ENCODE data around the gene BMP7. TPM values are rescaled to one million over a fixed set of nuclear protein-coding genes. Genes with fewer than 3 reads are reported as not detected.
A peak's percentile ranks its signal among the peaks of the same experiment; 100 is the strongest.

The BMP7 gene
- polyA plus RNA-seq, 2 donors = 17.6 to 28.7 TPM

DNA sequence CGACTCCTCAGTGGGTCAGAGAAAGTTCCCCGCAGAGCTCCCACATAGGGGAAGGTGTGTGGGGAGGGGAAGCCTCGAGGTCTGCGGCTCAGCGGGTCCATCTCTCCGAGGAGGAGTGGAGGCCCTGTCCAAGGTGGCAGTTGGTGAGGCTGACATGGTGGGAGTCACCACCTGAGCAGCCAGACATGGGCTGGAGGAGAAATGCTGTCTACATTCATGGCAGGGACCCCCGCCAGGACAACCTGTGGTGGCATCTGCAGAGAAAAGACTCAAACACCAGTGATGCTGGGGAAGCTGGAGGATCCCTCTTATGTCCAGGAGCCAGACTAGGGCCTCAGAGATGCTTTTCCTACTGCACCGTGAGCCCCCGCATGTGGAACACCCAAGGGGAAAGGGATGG lies 49.8 kb downstream of the BMP7 start:
- WGBS, 2 donors = 62 to 70% methylated on average over 9 of the region's 9 CpGs
- peaks cover 3 to 7% of the 10 kb centered on the region in 2 donors for H3K4me1 ChIP-seq (ENCODE audit: control insufficient read depth in 2 of 2, insufficient read depth in 2 of 2, low read length in 1 of 2)
- H3K9me3 ChIP-seq (ENCODE audit: control insufficient read depth in 2 of 2, insufficient read depth in 1 of 2, low read depth in 1 of 2, low read length in 1 of 2) = peaks cover 0 to 2% of the 10 kb centered on the region in 2 donors
- no peak overlapping the region for H3K27ac ChIP-seq (ENCODE audit: low read depth in 2 of 2, low read length in 1 of 2)
- H3K36me3 ChIP-seq (ENCODE audit: control insufficient read depth in 2 of 2, insufficient read depth in 2 of 2, low read length in 1 of 2) = peaks cover 0 to 4% of the 10 kb centered on the region in 2 donors
- no peak overlapping the region for H3K4me3 ChIP-seq (ENCODE audit: low read depth in 1 of 2, low read length in 2 of 2)
- H3K27me3 ChIP-seq (ENCODE audit: control insufficient read depth in 1 of 2, insufficient read depth in 2 of 2, low read length in 2 of 2) = no peaks in the 10 kb centered on the region

DNA sequence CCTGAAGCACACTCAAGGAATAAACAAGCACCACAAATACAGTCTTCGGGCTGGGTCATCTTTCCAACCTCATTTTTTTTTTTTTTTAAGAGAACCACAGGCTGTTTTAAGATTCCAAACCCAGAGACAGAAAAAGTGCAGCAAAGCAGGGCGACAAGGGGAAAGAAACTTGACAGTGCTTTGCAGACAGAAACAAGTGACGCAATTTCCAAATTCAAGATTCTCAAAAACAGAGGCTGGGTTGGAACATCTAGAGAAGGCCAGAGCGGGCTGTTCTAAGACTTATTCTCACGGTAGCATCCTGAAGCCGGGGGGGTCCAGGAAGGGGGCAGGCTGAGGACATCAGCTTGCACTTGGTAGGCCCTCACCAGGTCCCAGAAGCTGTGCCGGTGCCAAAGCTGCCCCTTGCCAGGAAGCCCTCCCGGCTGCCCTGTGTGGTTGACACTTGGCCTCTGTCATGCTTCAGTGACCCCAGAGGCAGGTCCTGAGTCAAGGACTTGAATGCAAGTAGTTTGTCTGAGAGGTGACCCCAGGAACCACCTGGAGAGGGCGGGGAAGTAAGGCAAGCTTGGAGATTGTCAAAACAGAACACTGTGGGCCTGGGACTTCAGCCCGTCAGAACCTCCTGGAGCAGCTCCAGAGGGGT lies 50.5 kb downstream of the BMP7 start:
- Histone ChIP-seq H3K27ac (ENCODE audit: low read depth in 2 of 2, low read length in 1 of 2) (no peak overlapping the region), H3K27me3 (ENCODE audit: control insufficient read depth in 1 of 2, insufficient read depth in 2 of 2, low read length in 2 of 2) (no peaks in the 10 kb centered on the region), H3K36me3 (ENCODE audit: control insufficient read depth in 2 of 2, insufficient read depth in 2 of 2, low read length in 1 of 2) (peaks cover 0 to 4% of the 10 kb centered on the region in 2 donors), H3K9me3 (ENCODE audit: control insufficient read depth in 2 of 2, insufficient read depth in 1 of 2, low read depth in 1 of 2, low read length in 1 of 2) (peaks cover 0 to 2% of the 10 kb centered on the region in 2 donors), H3K4me3 (ENCODE audit: low read depth in 1 of 2, low read length in 2 of 2) (no peak overlapping the region), H3K4me1 (ENCODE audit: control insufficient read depth in 2 of 2, insufficient read depth in 2 of 2, low read length in 1 of 2) (peaks cover 3 to 7% of the 10 kb centered on the region in 2 donors)
- WGBS, 2 donors = 80 to 82% methylated on average over 10 of the region's 10 CpGs

DNA sequence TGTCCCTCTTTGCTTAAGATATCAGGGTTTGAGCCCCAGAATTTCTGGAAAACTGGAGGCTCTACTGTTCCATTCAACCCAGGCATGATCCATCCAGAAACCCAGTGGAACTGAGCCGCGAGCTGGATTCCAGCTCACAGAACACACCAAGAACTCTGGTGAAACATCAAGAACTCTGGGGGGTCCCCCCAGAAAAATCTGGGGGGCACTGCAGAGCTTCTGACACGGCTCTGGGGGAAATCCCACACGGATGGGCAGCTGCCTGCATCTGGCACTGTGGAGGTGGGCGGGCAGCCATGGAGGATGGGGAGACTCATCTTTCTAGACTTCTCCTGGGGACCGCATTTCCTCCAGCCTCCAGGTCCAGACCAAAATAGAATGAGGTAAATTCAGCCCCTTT lies 51.0 kb downstream of the BMP7 start:
- H3K36me3 ChIP-seq (ENCODE audit: control insufficient read depth in 2 of 2, insufficient read depth in 2 of 2, low read length in 1 of 2) = peaks cover 0 to 4% of the 10 kb centered on the region in 2 donors
- H3K27me3 ChIP-seq (ENCODE audit: control insufficient read depth in 1 of 2, insufficient read depth in 2 of 2, low read length in 2 of 2) = no peaks in the 10 kb centered on the region
- 81 to 83% methylated on average over 6 of the region's 6 CpGs for WGBS, 2 donors
- H3K27ac ChIP-seq (ENCODE audit: low read depth in 2 of 2, low read length in 1 of 2) = no peak overlapping the region
- H3K4me1 ChIP-seq (ENCODE audit: control insufficient read depth in 2 of 2, insufficient read depth in 2 of 2, low read length in 1 of 2) = peaks cover 3 to 7% of the 10 kb centered on the region in 2 donors
- no peak overlapping the region for H3K4me3 ChIP-seq (ENCODE audit: low read depth in 1 of 2, low read length in 2 of 2)
- H3K9me3 ChIP-seq (ENCODE audit: control insufficient read depth in 2 of 2, insufficient read depth in 1 of 2, low read depth in 1 of 2, low read length in 1 of 2) = peaks cover 0 to 2% of the 10 kb centered on the region in 2 donors

DNA sequence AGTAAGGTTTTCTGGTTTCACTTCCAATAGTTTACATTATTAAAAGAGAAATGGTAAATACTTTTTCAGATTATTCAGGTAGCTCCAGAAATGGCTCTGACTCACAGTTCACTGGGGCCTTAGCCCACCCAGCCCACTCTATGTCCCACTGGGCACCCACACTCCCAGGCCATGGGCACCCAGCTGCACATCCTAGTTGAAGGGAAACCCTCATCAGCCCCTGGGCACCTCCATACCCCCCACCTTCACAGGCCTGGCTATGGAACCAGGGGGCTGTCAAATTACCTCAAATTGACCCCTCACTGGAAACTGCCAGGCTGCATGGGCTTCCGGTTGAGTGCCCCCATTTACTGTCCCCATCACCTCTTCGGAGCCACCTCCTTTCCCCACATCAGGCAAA lies 51.5 kb downstream of the BMP7 start:
- Histone ChIP-seq H3K4me1 (ENCODE audit: control insufficient read depth in 2 of 2, insufficient read depth in 2 of 2, low read length in 1 of 2) (peaks cover 3 to 7% of the 10 kb centered on the region in 2 donors), H3K9me3 (ENCODE audit: control insufficient read depth in 2 of 2, insufficient read depth in 1 of 2, low read depth in 1 of 2, low read length in 1 of 2) (peaks cover 0 to 2% of the 10 kb centered on the region in 2 donors), H3K36me3 (ENCODE audit: control insufficient read depth in 2 of 2, insufficient read depth in 2 of 2, low read length in 1 of 2) (peaks cover 0 to 4% of the 10 kb centered on the region in 2 donors), H3K4me3 (ENCODE audit: low read depth in 1 of 2, low read length in 2 of 2) (no peak overlapping the region), H3K27ac (ENCODE audit: low read depth in 2 of 2, low read length in 1 of 2) (no peak overlapping the region), H3K27me3 (ENCODE audit: control insufficient read depth in 1 of 2, insufficient read depth in 2 of 2, low read length in 2 of 2) (no peaks in the 10 kb centered on the region)
- 96 to 98% methylated on average over 2 of the region's 2 CpGs for WGBS, 2 donors

DNA sequence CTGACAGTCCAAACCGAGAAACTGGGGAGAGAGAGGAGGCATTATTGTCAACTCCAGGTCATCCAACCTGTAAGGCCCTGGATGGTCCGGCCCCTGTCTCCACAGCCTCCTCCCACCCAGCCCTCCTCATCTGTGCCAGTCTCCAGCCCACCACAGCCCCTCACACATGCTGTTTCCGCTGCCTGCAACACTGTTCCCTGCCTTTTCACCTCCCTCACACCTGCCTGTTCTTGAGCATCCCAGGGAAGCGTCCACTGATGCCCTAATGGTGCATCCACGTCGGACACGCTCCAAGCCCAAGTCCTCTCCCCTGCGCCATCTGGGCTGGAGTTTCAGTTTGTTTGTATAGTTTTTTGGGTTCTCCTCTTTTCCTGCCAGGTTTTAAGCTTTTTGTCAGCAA lies 52.0 kb downstream of the BMP7 start:
- H3K27ac ChIP-seq (ENCODE audit: low read depth in 2 of 2, low read length in 1 of 2) = no peak overlapping the region
- no peaks in the 10 kb centered on the region for H3K27me3 ChIP-seq (ENCODE audit: control insufficient read depth in 1 of 2, insufficient read depth in 2 of 2, low read length in 2 of 2)
- H3K4me1 ChIP-seq (ENCODE audit: control insufficient read depth in 2 of 2, insufficient read depth in 2 of 2, low read length in 1 of 2) = peaks cover 3 to 7% of the 10 kb centered on the region in 2 donors
- H3K36me3 ChIP-seq (ENCODE audit: control insufficient read depth in 2 of 2, insufficient read depth in 2 of 2, low read length in 1 of 2) = peaks cover 0 to 4% of the 10 kb centered on the region in 2 donors
- peaks cover 0 to 2% of the 10 kb centered on the region in 2 donors for H3K9me3 ChIP-seq (ENCODE audit: control insufficient read depth in 2 of 2, insufficient read depth in 1 of 2, low read depth in 1 of 2, low read length in 1 of 2)
- H3K4me3 ChIP-seq (ENCODE audit: low read depth in 1 of 2, low read length in 2 of 2) = no peak overlapping the region
- WGBS, 2 donors = 87 to 90% methylated on average over 8 of the region's 8 CpGs

DNA sequence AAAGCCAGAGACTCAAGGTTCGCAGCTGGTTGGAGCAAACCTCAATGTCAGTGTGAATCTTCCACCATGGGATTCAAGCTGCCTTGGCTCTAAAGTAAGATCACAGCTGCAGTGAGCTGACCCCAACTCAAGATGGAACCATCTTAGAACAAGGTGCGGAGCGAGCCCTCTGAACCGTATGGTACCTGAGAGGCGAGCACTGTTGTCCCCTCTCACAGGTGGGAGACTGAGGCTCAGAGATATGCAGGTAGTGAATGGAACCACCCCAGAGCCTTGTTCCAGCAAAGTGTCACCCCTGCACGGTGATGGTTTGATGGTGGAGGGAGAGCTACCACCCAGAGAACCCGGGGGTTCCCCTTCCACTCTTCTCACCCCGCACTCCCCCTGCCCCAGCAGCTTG lies 52.5 kb downstream of the BMP7 start:
- 88 to 94% methylated on average over 8 of the region's 8 CpGs for WGBS, 2 donors

DNA sequence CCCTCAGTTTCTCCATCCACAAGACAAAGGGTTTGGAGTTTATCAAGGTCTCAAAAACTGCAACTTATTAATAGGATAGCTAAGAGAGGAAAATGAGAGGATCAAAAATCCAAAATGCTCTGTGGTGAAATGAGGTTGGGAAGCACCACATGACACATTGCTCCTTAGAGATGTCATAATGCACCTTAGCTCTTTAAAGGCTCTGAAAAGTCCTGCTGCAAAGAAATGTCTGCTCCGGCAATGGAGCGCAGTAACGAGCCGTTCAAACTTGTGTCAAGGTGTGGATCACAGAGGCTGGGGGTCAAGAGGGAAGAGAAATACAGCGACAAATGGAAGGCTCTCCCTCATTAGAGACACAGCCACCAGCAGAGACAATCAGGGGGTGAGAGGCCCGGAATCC lies 53.1 kb downstream of the BMP7 start:
- Histone ChIP-seq H3K9me3 (ENCODE audit: control insufficient read depth in 2 of 2, insufficient read depth in 1 of 2, low read depth in 1 of 2, low read length in 1 of 2) (peaks cover 0 to 2% of the 10 kb centered on the region in 2 donors), H3K36me3 (ENCODE audit: control insufficient read depth in 2 of 2, insufficient read depth in 2 of 2, low read length in 1 of 2) (peaks cover 0 to 4% of the 10 kb centered on the region in 2 donors), H3K27me3 (ENCODE audit: control insufficient read depth in 1 of 2, insufficient read depth in 2 of 2, low read length in 2 of 2) (no peaks in the 10 kb centered on the region), H3K4me3 (ENCODE audit: low read depth in 1 of 2, low read length in 2 of 2) (no peak overlapping the region), H3K27ac (ENCODE audit: low read depth in 2 of 2, low read length in 1 of 2) (peak overlapping the region in 1 of 2 donors; percentile 47), H3K4me1 (ENCODE audit: control insufficient read depth in 2 of 2, insufficient read depth in 2 of 2, low read length in 1 of 2) (peaks cover 3 to 7% of the 10 kb centered on the region in 2 donors)
- WGBS, 2 donors = 88 to 89% methylated on average over 6 of the region's 6 CpGs

More for the DNA sequence above, 52.5 kb downstream of the BMP7 start:
- Histone ChIP-seq H3K4me1 (ENCODE audit: control insufficient read depth in 2 of 2, insufficient read depth in 2 of 2, low read length in 1 of 2) (peaks cover 3 to 7% of the 10 kb centered on the region in 2 donors), H3K27me3 (ENCODE audit: control insufficient read depth in 1 of 2, insufficient read depth in 2 of 2, low read length in 2 of 2) (no peaks in the 10 kb centered on the region), H3K4me3 (ENCODE audit: low read depth in 1 of 2, low read length in 2 of 2) (no peak overlapping the region), H3K9me3 (ENCODE audit: control insufficient read depth in 2 of 2, insufficient read depth in 1 of 2, low read depth in 1 of 2, low read length in 1 of 2) (peaks cover 0 to 2% of the 10 kb centered on the region in 2 donors), H3K36me3 (ENCODE audit: control insufficient read depth in 2 of 2, insufficient read depth in 2 of 2, low read length in 1 of 2) (peaks cover 0 to 4% of the 10 kb centered on the region in 2 donors), H3K27ac (ENCODE audit: low read depth in 2 of 2, low read length in 1 of 2) (no peak overlapping the region)

DNA sequence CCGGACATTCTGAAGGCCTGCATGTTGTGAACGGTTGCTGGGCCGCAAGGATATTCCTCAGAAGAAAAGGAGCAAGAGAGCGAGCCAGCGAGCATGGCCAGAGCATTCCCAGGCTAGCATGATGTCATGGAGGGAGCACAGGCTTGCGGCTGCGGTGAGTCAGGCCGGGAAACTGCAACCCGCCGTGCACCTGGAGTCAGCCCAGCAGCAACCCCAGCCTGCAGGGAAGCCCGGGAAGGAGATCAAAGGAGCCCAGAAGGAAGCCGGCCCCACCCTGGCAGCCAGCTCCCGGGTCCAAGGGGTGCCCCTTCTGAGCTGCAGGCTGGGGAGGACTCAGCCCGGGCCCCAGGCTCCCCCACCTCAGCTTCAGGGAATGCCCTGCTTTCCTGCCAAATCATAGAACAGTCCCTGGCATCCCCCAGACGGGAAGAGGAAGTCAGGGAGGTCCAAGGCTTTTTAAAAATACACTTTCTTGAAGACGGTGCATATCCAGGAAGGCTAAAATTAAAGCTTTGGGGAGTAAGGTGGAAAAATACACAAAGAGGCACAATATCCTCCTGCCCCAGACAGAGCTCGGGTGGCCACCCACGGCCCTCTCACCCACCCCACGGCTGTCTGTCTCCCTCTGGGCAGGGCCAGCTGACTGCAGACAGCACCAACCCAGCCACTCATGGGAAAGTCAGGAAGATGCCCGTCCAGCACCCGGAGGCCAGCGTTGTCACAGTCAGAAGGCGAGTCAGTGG lies 53.7 kb downstream of the BMP7 start:
- H3K36me3 ChIP-seq (ENCODE audit: control insufficient read depth in 2 of 2, insufficient read depth in 2 of 2, low read length in 1 of 2) = peaks cover 0 to 4% of the 10 kb centered on the region in 2 donors
- H3K4me1 ChIP-seq (ENCODE audit: control insufficient read depth in 2 of 2, insufficient read depth in 2 of 2, low read length in 1 of 2) = peaks cover 3 to 7% of the 10 kb centered on the region in 2 donors
- peak overlapping the region; percentile 6 to 59 for H3K27ac ChIP-seq (ENCODE audit: low read depth in 2 of 2, low read length in 1 of 2)
- H3K4me3 ChIP-seq (ENCODE audit: low read depth in 1 of 2, low read length in 2 of 2) = no peak overlapping the region
- peaks cover 0 to 2% of the 10 kb centered on the region in 2 donors for H3K9me3 ChIP-seq (ENCODE audit: control insufficient read depth in 2 of 2, insufficient read depth in 1 of 2, low read depth in 1 of 2, low read length in 1 of 2)
- no peaks in the 10 kb centered on the region for H3K27me3 ChIP-seq (ENCODE audit: control insufficient read depth in 1 of 2, insufficient read depth in 2 of 2, low read length in 2 of 2)
- 18 to 19% methylated on average over 23 of the region's 23 CpGs for WGBS, 2 donors

DNA sequence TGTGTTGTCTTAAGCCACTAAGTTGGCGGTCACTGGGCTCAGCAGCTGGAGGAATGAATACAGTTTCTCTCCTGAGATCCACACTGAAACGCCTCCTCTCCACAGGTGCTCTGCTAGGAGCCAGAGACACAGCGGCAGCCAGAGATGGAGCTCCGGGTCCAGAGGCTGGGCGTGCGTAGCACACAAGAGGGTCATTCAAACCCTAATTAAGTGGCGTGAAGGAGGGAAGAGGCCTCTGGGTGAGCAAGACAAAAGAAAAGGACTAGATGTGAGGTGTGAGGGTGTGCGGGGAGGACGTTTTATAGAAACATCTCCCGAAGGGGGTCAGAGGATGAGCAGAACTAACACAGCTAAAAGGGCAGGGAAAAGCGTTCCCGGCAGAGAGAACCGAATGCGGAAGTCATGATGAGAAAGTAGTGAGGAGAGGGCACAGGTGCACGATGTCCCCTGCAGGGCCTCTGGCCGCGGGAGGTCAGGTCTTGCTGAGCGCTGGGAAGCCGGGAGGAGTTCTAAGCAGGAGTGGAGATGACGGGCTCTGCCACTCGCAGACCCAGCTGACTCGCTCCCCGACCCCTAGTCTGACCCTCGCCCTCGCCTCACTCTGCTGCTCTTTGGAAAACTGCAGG lies 54.4 kb downstream of the BMP7 start:
- WGBS, 2 donors = 60 to 62% methylated on average over 25 of the region's 25 CpGs
- H3K27ac ChIP-seq (ENCODE audit: low read depth in 2 of 2, low read length in 1 of 2) = peak overlapping the region in 1 of 2 donors; percentile 59

More for the DNA sequence above, 54.4 kb downstream of the BMP7 start:
- Histone ChIP-seq H3K27me3 (ENCODE audit: control insufficient read depth in 1 of 2, insufficient read depth in 2 of 2, low read length in 2 of 2) (no peaks in the 10 kb centered on the region), H3K4me1 (ENCODE audit: control insufficient read depth in 2 of 2, insufficient read depth in 2 of 2, low read length in 1 of 2) (peaks cover 3 to 7% of the 10 kb centered on the region in 2 donors), H3K4me3 (ENCODE audit: low read depth in 1 of 2, low read length in 2 of 2) (no peak overlapping the region), H3K9me3 (ENCODE audit: control insufficient read depth in 2 of 2, insufficient read depth in 1 of 2, low read depth in 1 of 2, low read length in 1 of 2) (peaks cover 0 to 3% of the 10 kb centered on the region in 2 donors), H3K36me3 (ENCODE audit: control insufficient read depth in 2 of 2, insufficient read depth in 2 of 2, low read length in 1 of 2) (peaks cover 0 to 5% of the 10 kb centered on the region in 2 donors)

Data from esophagus (tissue), 2 donors.